NCI-H1048 (cell line): ENCODE data around the gene NMD3.
A peak's percentile ranks its signal among the peaks of the same experiment; 100 is the strongest.
"Not testable (repeated sequence)": the region's sequence is repeated elsewhere in the genome, so short reads cannot be mapped to it uniquely, and the experiment has no call there.

Experiments used
- DNase-seq: peaks from one replicate; lab custom pipeline; 2025; lab: John Stamatoyannopoulos, UW

The NMD3 gene

DNA sequence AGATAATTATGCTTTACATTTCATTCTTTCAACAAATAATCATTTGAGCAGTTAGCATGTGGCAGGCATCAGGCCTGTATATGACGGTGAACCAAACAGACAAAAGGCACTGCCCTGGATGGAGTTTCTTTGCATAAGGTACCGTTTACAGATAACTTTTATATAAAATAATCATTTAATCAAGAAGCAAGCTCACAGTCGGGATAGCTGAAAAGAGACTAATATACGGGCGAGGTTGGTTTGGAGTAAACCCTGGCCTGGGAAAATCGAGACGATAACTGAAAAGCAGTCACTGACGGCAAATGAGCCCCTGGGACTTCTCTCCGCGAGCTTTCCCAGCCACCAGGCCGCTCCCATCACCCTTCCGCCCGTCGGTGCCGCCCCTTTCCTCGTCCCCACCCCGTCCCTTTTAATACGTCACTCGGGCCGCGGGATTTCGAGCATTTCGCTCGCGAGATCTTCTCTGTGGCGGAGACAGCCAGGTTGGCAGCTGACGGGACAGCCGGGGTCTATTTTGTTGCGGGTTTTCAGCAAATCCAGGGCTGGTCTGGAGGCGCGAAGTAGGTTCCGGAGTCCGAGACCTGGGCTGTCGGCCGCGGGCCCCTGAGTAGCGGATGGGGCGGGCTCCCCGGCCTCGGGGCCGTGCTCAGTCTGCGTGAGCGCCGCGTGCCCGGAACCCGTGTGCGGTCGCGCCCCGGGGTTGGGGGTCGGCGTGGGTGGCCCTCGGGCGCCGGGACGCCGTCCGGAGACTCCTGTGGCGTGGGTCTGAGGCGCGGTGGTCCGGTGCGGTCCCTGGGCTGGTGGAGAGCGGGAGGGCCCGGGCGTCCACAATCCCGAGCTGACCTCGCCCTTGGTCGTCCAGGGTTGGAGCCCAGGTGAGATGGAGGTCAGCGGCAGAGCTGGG lies at the start of gene NMD3:
Gene NMD3, plus strand, starts transcription at position 462 of the 904 bp plus-strand sequence. CDS start 703 bp downstream, outside the sequence.
- peak; percentile 87 for DNase-seq

DNA sequence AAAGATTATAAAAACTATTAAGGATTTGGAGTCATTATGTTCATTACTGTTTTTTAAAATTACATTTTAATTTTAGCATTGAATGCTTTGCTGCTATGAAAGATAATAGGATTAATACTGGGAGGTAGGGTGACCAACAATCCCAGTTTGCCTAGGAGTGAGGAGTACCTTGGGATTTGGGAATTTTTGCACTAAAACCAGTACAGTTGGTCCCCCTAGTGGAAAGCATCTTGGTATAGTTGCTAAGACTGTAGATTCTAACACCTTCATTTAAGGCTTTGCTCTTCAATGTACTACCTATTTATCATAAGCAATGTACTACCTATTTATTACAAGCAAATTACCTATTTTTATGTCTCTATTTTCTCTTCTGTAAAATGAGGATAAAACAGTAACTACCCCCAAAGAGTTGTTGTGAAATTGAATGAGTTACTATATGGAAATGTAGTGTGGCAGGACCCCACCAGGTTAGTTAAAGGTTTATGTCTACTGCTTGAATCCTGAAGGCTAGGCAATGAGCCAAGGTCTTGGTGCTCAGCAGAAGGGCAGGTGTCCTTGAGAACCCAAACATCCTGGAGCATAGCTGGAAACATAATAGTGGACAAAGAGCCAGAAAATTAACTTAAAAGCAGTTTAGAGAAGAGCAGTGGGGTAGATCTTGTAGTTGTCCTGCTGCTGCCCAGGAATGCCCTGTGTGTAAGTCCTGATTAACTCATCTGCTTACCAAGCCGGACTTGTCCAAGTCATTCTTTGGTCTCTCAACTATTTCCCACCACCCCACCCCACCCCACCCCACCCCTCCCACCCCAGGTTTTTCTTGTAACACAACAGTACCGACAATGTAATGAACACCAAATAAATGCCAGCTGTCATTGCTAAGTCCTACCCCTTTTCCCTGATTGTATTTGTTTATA lies 49.2 kb upstream of the NMD3 start:
- DNase-seq, result no peak

DNA sequence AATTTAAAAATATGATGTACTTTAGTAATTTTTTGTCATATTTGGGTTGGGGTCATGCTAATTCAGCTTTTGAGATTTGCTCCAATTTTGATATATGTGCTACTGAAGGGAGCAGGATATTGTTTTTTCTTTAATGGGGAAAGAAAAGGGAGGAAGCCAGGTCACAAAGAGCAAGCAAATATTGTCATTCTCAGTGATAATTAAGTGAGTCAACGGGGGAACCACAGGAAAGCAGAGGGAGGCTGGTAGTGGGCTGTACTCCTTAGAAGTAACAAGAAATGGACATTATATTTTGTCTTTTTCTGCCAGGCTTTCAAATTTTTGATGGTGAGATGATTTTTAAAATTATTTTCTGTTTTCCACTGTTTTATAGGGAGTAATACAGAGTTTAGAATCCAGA lies 45.6 kb upstream of the NMD3 start:
- DNase-seq, result no peak

DNA sequence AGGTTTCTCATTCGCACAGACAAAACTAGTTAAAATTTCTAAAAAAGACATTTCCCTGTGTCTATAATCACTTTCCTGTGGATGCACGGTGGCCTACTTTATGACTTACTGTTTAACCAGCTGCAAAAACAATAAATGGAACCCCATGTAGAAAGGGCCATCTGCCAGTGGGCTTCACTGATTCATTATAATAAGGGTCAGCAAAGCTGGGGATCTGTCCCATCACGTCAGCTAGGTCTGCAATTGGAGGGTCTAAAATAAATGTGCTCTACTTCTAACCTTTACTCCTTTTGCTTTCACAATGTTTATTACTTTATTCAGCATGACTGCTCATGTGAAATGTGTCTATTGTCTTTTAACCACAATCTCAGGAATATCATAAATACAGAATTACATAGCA lies 43.1 kb upstream of the NMD3 start:
- no peak for DNase-seq

DNA sequence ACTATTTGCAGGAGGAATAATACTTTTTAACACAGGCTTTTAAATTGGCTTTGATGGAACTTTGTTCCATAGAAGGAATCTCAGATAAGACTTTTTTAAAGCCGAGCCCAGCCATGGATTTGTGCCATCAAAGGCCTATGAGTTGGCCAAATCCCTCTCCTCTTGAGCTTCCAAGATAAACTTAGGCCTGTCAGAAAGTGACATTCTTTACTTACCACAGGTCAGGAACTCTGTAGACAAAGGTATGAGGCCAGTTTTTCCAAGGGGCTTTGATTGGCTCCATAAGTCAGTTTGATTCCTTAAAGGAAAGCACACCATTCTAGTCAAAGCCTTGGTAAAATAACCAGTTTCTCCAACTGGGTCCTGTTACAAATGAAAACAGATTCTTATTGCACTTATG lies 39.7 kb upstream of the NMD3 start:
- not testable (repeated sequence) for DNase-seq

DNA sequence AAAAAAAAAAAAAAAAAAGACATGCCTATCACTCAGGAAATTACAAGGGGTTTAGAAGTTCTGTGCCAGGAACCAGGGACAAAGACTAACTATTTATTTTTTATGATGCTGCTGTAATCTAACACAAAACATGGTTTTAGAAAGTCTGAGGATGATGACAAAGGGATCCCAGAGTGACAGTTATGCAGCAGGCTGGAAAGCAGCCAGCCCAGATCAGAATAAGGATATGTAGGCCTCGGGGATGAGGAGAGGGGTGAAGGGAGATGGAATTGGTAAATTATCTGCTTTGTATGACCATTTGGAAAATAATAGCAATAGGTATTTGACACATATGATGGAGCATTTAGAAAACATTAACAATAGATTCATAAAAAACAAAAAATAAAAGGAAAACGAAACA lies 34.1 kb upstream of the NMD3 start:
- no peak for DNase-seq

DNA sequence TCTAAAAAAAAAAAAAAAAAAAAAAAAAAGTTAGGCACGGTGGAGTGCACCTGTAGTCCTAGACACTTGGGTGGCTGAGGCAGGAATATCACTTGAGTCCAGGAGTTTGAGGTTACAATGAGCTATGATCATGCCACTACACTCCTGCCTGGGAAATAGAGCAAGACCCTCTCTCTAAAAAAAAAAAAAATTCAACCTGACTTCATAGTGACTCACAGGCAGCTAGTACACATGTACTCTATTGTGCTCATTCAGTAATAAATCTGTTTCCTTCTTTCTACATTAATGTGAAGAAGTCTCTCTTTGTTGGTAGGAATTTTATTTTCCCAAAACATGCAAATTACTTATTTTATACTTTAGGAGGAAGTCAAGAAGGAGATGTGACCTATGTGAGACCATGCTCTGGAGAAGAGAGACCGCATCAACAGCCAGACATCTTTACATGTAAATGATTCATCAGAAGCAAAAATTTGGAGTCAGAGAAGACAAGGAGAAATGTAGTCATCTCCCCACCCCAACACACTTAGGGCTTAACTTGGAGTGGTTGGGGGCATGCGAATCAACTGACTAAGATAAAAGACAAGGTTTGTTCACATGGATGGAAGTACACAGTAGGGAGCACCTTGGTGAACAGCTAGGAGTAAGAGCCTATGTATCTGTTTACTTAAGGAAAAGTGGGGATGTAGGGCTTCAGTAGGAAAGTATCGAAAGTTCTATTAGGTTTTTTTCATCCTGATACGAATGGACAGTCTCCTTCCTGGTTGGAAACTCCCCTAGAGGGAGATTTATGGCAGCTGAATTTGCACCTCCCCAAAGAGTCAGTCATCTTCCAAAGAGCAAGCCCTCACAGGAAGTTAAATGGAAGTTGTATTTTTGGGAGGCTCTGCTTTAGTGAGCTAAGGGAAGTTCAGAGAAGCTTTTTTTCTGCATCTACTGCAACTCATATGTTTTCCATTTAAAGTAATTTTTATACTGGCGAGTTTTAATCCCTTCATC lies 23.0 kb upstream of the NMD3 start:
- no peak for DNase-seq

DNA sequence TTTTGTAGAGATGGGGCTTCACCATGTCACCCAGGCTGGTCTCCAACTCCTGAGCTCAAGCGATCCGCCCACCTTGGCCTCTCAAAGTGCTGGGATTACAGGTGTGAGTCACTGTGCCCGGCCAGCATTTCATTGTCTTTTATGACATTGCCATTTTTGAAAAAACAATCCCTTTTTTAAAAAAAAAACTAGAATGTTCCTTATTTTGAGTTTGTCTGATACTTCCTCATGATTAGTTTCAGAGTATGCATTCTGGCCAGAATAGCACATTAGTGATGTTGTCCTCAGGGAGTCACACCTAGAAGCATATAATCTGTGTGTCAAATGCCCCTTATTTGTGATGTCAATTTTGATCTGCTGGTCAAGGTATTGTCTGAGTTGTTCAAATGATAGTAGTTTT lies 21.2 kb upstream of the NMD3 start:
- DNase-seq, result no peak

DNA sequence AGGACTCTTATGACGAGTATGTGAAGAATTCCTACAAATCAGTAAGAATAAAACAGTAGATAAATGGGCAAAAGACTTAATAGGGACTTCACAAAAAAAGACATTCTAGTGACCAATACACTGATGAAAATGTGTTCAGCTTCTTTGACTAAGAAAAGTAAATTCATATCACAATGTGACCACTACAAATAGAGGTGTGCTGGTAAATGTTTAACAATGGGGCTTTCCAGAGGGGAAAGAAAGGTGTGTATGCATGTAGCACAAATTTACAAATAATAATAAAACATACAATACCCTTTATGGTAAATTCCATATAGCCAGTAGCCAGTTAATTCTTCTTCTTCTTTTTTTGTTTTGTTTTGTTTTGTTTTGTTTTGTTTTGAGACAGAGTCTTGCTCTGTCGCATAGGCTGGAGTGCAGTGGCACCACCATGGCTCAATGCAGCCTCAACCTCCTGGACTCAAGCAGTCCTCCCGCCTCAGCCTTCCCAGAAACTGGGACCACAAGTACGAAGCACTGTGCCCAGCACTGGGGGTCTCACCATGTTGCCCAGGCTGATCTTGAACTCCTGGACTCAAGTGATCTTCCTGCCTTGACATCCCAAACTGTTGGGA lies 17.5 kb upstream of the NMD3 start:
- no peak for DNase-seq

DNA sequence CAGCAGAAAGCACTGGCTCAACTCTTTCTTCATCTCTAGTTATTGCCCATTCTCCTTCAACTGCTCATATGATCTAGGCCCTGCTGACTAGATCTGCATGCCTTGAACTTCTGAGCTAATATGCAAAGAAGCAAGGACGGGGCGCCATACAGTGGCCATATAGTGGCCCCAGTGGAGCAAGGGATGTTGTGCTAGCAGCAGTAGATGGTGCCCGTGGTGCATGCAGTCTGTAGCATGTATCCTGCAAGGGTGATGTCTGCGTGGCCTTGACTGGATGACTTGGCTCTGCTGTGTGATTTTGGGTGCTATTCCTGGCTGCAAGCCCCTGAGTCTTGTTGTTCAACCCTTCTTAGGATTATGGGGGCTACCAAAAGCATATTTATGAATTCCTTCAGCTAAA lies 12.2 kb upstream of the NMD3 start:
- DNase-seq, result no peak

DNA sequence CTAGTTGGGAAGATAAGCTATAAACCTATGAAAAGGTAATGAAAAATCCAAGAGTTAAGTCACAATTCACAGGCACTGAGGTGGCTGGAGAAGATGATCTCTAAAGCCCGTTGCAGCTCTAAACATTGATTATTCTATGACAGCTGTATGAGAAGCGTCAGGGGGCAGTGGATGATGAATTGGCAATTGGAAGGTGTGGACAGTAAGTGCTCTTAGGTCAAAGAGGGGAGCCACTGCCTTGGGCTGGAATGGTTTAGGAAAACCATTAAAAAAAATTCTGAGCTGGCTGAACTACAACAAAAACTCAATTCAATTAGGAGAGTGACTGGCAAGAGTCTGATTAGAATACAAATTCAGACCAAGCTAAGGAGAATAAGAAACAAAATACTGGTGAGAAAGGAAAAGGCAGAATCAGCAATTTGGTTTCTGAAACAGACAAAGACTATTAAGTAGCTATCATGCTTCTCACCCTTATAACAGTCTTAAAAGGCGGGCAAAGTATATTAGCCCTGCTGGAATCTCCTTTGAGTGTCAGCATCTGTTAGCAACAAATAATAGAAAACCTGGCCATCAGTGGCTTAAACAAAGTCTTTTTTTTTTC lies 8.8 kb upstream of the NMD3 start:
- no peak for DNase-seq

DNA sequence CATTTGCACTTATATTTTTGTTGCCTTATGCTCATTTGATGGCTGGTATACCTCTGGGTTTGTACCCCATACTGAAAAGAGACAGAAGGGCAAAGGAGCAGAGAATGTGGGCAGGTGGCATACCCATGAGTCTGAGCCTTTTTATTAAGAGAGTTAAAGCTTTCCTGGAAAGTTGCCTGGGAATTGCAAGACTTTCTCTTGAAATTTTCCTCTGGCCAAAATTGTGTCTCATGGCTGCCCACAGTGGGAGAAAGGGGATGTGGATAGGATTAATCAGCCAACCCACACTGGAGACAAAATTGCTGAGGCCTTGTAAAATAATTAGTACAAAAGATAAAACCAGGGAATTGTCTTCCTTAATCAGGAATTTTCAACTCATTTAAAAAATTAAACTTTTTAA lies 8.2 kb upstream of the NMD3 start:
- DNase-seq, result no peak

DNA sequence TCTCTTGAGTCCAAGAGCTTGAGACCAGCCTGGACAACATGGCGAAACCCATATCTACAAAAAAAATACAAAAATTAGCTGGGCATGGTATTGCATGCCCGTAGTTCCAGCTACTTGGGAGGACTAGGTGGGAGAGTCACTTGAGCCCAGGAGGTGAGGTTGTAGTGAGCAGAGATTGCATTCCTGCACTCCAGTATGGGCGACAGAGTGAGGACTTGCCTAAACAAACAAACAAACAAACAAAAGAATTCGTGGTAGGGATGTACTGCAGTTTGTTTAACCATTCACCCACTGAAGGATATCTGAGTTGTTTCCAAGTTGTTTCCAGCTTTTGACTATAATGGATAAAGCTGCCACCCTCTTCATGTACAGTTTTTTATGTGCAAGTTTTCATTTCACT lies 7.5 kb upstream of the NMD3 start:
- no peak for DNase-seq

DNA sequence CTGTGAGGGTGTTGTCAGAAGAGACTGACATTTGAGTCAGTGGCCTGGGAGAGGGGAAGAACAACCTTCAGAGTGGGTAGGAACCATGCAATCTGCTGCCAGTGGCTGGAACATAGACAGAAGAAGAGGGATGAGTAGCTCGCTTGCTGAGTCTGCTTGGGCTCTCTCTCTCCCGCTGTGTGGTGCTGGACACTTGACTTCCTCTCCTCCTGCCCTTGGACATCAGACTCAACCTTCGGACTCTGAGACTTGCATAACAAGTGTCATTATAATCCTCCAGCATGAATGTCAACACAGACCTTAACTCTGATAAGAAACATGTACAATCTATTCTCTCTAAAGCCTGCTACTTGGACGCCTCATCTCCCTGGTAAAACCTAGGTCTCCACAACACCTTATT lies 5.9 kb upstream of the NMD3 start:
- DNase-seq, result no peak

DNA sequence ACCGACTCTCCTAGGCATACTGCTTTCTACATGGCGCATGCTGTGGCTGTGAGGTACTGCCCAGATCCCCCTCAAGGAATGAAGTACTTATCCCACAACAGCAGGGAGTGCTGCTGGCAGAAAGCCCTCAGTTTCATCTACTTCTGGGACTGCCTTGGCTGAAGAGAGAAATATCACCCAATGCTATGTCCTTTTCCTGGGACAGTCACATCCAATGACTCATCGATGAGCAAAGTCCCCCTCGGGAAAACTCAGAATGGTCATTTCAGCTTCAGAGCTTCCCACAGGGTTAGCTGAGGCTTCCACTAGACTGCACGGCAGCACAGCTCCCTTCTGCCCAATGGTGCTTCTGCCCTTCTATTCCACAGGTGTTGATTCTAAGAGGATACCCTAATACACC lies 3.6 kb upstream of the NMD3 start:
- no peak for DNase-seq

DNA sequence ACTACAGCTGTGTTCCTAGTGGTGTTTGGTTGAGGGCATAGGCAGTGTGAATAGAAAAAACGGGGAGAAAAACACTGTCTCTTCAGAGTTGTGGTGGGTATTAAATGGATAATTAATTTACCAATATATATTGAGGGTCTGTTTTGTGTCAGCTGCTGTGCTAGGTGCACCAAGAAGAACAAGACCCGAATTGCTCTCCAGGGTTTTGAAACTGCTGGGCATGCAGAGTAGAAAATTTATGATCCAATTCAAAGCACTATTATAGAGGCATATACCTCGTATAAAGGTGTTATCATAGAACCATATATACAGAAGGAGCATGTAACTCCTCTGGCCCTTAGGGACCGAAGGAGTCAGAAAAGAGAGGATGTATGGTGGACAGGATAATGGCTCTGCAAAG lies 1.6 kb upstream of the NMD3 start:
- no peak for DNase-seq

DNA sequence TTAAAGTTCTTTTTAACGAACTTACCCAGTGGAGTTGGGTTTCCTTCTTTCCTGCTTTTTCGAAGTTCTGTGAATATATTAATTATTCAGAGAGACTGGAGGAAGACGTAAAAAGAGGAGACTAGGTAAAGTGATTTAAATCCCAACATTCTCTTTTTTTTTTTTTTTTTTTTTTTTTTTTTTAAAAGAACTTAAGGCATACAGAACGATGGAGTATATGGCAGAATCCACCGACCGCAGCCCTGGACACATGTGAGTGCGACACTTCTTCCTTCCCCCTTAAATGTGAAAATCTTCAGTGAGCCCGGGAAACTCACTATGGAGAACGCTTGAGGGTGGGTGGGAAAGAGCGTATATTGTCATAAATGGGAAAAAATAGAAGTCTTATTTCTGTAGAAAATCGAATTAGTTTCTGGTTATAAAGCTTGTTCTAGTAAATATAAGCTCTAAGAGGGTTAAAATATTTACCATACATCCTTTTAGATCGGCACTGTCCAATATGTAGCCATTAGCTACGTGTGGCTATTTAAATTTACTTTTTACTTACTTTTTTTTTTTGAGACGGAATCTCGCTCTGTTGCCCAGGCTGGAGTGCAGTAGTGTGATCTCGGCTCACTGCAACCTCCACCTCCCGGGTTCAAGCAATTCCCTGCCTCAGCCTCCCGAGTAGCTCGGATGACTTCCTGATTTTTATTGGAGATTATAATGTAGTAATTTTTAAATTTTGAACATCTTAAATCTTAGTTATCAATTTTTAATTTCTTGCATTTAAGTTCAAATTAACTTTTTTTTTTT lies 892 bp downstream of the NMD3 start:
- DNase-seq, result no peak

DNA sequence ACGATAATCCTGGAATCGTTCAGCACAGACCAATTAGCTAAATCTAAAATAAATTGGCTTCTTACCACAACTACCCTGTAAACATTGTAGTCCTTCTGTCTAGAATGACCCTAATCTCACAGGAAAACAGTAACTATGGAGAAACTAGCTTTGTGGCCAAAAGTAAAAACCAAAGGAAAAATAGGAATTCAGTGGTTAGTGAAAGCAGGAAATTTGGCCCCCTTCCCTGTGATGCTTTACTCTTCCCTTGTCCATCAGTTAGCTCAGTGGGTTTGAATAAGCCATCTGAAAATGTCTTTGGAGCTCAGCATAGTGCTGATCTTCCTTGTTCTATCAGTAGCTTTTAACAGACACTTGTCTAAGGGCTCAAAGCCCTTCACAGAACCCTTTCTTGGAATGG lies 1.6 kb downstream of the NMD3 start:
- DNase-seq, result no peak

DNA sequence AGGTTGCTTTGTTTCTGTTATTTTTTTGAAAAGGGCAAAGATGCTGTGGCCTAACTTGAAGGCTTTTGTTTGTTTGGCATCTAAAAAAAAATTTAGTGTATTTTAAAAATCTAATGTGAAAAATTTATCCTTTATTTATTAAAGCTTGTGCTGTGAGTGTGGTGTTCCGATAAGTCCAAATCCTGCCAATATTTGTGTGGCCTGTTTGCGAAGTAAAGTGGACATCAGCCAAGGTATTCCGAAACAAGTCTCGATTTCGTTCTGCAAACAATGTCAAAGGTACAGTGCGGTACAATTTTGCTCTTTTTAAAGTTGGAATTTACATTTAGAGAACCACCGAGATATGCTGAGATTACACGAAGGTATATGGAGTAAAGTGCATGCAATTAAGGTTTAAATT lies 3.7 kb downstream of the NMD3 start:
- DNase-seq, result no peak

DNA sequence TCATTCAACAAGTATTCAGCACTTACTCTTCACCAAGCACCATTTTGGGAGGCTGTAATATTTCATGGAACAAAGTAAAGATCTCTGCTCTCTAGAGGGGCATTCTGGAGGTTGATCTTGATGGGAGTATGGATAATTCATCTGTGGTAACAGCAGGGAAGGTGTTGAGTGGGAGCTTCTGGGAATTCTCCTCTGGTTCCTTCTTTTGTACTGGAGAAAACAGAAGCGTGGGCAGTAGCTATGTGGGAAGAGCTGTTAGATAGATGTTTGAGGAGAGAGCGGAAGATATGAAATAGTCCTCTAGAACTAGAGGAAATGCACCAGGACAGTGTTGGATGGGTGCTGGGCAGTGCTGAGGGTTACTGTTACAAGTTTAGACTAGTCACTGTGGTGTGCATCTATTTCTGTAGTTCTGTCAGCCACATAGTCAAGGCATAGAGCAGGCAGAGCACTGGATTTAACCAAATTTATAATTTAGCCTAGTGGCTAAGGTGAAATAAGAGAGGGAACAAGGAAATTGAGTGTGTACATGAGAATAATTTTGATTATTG lies 9.6 kb downstream of the NMD3 start:
- DNase-seq, result no peak
